HG03432 (cell line): ENCODE measurements around the gene SH3BGRL3.
"Not testable (repeated sequence)": the region's sequence is repeated elsewhere in the genome, so short reads cannot be mapped to it uniquely, and the experiment has no call there.

Experiments
- ATAC-seq: cut with Tn5 transposase; IDR thresholded peaks from one replicate; pipeline ENCODE4 v1.9.1; 2021; ENCODE audit warnings: mild to moderate bottlenecking, moderate library complexity; ENCODE audit not compliant: unreplicated experiment

The SH3BGRL3 gene

DNA sequence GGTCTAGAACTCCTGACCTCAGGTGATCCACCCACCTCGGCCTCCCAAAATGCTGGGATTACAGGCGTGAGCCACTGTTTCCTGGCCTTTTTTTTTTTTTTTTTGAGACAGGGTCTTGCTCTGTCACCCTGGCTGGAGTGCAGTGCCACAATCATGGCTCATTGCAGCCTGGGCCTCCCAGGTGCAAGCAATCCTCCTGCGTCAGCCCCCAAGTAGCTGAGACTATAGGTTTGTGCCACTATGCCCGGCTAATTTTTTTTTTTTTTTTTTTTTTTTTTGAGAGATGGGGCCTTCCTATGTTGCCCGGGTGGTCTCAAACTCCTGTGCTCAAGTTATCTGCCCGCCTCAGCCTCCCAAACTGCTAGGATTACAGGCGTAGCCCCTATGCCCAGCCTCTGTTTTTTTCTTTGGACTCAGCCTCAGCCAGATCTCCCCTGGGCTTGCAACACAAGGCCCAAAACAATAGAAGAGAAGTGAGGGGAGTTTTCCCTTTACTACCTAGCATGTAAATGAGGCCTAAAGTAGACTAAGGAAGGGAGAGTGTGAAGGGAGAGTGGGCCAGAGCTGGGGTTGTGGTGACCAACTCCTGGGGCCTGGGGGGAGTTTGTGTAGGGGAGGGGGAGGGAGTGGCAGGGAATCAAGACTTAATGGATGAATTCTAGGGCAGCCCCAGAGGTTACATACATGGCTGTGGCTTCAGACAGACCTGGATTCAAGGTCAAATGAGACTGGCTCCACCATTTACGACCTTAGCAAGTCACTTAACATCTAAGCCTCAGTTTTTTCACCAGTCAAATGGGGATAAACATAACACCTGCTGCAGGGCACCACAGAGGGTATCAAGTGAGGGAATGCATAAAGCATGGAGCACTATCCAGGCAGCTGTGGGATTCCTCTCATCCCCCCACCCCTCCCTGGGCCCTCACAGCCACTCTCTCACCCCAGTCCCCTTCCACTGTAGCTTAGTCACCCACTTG lies 36.3 kb downstream of the SH3BGRL3 start:
- no peak for ATAC-seq

DNA sequence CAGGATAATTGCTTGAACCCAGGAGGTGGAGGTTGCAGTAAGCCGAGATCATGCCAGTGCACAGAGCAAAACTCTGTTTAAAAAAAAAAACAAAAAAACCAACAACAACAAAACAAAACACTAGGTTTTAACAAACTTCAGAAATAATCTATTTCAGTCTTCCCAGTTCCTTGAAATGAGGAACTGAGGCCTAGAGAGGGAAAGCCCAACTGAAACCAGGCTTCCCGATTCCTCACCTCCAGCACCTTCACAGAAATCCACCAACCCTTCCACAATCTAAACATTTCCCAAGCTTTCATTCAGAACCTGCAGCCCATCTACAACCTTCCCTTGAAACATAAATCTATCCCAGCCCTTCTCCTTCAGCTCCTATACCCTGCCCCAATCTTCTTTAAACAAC lies 37.3 kb downstream of the SH3BGRL3 start:
- no peak for ATAC-seq

DNA sequence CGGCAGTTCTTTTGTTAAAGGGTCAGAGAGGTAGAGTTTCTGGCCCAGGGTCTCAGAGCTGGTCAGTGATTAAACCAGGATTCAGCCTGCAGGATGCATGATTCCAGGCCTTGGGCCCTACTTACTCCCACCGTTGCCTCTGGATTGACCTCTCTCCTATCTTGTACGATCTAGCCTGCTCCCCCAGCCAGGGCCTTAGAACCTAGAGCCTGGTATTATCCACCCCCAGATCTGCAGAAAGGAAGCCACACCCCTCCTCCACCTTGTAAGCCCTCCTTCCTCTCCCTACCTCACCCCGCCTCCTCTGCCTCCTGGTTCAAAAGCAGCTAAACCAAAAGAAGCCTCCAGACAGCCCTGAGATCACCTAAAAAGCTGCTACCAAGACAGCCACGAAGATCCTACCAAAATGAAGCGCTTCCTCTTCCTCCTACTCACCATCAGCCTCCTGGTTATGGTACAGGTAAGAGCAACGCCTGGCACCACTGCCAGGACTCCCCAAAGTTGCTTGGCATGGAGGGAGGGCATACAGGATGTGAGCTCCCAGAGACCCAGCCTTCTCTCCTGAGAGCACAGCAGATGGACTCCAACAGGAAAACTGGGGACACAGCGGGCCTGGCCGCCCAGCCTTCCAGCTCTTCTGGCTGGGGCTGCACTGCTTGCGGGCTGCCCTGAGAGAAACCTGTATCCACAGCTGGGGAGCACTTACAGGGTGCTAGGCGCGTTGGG lies 37.9 kb downstream of the SH3BGRL3 start, which contains the start of gene CD52:
Gene CD52 (plus strand): TSS at position 347 of the 726 bp plus-strand sequence. CDS start 60 bp downstream, at position 407.
- ATAC-seq, result peak; percentile 41

DNA sequence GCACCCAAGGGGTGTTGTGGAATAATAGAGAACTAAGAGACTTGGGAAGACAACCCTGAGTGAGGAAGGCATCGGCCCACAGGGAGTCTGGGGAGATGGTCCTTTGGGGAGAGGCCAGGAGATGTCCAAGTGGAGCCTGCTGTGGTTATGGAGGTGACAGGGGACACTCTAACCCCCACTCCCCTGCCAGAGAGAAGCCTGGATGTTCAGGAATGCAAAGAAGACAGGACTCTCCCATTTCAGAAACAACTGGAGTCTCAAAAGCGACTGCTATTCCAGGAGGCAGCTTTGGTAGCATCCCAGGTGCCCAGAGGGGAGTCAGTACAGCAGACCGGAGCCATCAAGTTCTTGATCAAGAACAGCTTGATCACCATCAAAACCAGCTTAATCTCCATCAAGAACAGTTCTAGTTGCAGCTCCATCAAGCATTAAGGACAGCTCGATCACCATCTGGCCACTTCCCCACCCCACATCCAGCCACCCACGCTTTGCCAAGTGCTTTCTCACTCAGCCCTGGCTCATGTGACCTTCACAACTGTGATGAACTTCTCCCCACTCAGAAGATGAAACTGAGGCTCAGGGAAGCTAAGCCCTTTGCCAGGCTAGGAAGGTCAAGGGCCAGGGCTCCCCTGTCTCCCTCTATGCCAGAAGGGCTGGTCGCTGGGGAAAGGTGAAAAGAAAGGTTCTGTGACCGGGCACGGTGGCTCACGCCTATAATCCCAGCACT lies 38.6 kb downstream of the SH3BGRL3 start:
- no peak for ATAC-seq

DNA sequence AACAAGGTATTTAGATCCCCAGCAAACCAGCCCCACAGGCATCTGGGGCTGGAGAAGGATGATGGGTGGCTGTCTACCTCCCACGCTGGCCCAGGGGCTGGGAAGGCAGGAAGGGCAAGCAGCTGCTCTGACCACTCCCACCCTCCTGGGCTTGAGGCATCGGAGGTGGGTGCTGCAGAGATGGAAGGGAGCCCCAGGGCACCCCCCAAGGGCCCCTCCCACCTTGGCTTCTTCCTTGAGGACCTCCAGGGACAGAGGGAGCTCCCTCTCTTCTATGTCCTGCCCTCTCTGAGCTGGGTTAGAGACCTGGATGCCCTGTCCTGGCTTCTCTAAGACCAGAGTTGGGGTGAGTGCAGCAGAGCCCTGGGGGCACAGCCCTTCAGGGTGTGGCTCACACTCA lies 41.0 kb downstream of the SH3BGRL3 start:
- ATAC-seq, result no peak

DNA sequence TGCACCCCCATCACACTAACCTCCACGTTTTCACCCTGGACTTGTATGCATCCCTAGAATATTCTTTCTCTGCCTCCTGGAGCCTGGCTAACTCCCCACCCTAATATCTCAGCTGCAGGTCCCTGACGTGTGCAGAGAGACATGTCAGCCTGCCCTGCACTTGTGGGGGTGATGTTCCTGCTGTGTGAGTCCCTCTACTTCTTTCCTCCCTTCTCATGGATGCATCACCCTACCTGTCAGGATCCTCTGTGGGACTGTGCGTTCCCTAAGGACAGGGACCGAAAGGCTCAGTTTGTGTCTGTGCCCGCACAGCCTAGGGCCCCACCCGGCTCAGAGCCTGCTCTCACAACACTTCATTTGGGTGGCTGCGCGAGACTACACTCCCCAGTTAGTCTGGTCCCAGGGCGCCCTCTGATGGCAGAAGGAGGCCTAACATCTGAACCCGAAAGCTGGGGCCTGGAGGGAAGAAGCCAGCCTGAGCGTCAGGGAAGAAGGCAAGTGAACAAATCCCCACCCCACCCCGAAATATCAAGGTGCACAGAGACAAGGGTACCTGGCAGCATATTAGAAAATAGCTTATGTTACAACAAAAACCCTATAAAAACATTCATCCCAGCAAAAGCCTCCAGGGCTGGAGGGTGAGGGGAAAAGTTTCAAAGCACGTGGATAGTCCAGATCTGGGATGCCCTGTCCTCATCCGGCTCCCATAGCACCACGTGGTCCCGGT lies 41.6 kb downstream of the SH3BGRL3 start:
- ATAC-seq, result no peak

DNA sequence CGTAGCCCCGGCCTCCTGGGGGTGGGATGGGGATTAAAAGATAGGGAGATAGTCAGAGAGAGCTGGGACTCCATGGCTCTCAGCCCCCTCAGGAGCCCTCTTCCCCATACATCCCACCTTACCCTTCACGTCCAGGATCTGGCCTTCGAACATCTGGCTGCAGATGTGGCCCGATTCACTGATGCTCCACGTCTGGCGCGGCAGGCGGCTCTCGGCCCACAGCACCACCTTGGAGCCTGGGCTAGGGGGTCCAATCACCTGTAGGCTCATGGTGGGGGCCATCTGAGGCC lies 42.1 kb downstream of the SH3BGRL3 start:
- no peak for ATAC-seq

DNA sequence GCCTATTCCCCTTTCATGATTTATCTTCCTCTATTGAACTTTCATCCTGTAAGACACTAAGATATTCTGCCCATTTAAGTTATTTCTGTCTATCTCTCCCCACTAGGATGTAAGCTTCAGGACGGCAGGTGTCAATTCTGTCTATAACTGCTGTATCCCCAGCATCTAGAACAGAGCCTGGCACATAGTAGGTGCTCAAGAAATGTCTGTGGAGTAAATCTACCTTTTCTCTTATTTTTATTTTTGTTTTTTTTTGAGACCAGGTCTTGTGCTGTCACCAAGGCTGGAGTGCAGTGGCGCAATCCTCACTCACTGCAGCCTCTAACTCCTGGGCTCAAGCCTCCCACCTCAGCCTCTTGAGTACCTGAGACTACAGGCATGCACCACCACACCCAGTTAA lies 43.5 kb downstream of the SH3BGRL3 start:
- ATAC-seq, result no peak

DNA sequence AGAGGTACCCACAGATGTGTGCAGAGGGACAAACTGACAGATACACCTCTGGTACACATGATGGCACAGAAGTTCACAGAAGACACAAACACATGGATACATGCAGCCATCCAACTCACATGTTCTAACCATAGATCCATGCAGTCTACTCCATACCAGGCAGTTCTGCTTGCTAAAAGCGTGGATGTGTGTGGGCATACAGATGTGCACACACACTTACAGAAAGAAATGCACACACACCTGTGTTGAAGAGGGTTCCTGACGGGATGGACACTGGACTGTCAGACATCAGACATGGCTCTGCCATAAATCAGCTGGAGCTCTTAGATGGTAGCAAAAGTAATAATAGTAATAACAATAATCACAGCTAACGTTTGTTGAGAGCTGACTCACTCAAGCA lies 44.7 kb downstream of the SH3BGRL3 start:
- ATAC-seq, result no peak

DNA sequence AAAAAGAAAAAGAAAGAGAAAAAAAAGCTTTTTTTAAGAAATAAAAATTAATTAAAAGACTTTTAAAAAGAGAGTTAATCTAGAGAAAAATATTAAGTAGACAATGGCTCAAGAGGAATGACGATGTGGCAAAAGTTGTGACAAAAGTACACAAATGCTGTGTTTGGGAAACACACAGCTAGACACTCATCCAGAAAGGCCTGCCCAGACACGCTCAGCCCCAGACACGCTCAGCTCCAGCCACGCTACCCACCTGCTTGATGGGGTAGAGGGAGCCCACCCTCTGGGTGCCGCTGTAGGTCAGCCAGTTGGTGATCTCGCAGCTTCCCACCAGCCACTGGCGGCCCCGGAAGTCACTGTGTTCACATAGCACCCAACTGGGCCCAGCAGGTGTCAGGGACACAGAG lies 48.1 kb downstream of the SH3BGRL3 start:
- ATAC-seq, result no peak

DNA sequence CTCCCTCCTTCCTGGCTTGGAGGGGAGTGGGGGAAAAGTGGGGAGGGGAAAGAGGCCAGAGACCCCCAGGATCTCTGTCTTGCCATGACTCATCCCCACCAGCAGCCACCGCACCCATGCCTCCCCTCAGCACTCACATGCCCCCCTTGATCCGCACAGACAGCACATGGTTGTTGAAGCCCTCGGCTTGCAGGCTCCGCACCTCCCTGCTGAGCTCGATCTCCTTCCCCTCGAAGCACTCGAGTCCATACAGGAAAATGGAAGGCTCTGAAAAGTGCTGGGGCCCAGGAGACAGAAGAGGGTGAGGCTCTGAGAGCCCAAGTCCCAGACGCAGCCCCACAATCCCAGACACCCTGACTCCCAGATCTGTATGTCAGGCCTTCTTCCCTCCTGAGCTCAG lies 48.7 kb downstream of the SH3BGRL3 start:
- ATAC-seq, result no peak

DNA sequence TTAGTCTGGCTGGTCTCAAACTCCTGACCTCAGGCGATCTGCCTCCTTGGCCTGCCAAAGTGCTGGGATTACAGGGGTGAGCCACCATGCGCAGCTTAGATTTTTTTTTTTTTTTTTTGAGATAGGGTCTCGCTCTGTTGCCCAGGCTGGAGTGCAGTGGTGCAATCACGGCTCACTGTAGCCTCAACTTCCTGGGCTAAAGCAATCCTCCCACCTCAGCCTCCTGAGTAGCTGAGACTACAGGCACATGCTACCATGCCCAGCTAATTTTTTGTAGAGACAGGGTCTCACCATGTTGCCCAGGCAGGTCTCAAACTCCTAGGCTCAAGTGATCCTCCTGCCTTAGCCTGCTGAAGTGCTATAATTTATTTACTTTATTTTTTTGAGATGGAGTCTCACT lies 49.5 kb downstream of the SH3BGRL3 start:
- ATAC-seq, result not testable (repeated sequence)

DNA sequence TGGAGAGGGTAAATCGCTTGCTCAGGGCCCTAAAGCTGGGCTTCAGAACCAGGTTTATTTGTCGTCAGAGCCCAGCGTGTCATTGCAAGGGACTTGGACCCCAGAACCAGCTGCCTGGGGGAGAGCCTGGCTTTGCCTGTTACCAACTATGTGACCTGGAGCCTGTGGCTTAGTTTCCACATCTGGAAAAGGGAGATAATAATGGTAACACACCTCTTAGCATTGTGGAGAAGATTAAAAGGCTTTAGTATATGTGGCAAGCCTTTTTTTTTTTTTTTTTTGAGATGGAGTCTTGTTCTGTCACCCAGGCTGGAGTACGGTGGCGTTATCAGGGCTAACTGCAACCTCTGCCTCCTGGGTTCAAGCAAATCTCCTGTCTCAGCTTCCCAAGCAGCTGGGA lies 50.4 kb downstream of the SH3BGRL3 start:
- no peak for ATAC-seq
